NCI-H345 (cell line): ENCODE data around the gene PRAME.
"Not testable (repeated sequence)": the region's sequence is repeated elsewhere in the genome, so short reads cannot be mapped to it uniquely, and the experiment has no call there.

Experiments
- DNase-seq: peaks from one replicate; lab custom pipeline; 2025; lab: John Stamatoyannopoulos, UW

PRAME gene

DNA sequence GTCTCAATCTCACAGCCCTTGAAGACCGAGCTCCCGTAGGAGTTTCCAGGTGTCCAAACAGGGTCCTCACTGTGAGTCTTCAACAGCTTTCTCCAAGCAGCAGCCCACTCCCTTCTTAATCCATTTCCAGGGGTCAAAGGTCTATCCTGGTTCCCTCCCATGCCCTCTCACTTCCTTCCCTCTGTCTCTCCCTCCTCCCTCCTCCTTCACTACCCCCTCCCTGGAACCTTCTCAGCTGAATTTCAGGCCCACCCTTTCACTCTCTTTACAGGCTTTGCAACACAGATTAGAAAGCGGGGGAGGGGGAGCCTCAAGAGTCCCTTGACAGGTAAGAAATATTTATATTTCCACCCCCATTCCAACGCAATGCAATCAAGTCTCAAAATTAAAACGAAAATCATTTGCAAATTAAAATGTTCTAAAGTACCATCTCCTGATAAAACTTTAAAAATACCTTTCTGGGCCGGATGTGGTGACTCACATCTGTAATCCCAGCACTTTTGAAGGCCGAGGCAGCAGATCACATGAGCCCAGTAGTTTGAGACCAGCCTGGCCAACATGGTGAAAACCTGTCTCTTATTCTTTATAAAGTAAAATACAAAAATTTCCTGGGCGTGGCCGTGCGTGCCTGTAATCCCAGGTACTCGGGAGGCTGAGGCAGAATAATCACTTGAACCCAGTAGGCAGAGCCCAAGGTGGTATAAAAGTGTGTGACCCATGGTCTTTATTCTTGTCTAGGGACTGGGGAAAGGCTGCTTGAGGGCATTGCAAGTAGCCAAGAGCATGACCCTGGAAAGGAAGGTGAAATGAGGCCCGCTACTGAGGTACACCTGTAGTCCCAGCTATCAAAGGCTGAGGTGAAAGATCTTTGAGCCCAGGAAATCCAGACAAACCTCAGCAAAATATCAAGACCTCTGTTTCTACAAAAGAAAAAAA is 38.1 kb downstream of the PRAME start:
- no peak for DNase-seq

DNA sequence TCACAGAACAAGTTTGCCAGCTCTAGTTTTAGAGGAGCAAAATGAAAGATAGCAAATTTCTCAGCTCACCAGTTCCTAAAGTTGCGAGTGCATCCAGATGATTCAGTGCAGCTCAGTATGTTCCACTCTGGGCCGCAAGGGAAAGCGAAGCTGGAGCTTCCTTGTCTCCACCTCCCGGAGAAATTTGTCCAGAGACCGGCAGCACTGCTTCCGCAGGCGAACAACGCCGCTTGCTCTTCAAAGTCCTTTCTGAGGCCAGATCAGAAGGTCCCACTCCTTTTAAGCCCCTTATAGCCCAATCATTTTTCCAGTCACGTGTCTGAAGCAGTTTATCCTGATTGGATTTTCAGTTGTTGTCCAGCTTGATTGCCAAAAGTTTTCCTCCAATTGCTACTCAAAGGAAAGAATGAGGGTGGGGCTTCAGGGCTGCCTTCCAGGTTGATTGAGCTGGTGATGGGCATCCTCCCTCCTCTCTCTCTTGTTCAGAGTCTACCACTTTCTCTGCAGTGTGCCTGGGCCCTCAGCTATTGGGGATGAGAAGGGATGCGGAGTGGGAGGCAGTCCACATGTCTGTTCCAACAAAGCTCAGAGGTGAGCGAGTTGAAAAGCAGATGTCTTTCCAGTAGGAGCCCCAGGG is 38.9 kb downstream of the PRAME start, which contains the start of gene ZNF280A:
ZNF280A (minus strand) TSS at position 251 of the 637 bp plus-strand sequence. CDS start 4,640 bp downstream, outside the sequence.
- no peak for DNase-seq

DNA sequence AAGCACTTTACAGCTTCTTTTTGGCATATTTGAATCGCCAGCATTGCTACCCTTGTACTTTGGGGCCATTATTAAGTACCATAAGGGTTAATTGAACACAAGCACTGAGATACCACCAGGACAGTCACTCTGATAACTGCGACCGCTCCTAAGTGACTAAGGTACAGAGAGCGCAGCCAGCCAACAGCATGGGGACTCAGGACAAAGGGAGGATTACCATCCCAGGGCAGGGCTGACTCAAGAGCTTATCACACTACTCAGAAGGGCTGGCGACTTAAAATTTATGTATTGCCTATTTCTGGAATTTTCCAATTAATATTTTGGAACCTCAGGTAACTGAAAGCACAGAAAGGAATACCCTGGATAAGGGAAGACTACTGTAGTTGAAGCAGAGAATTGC is 39.5 kb downstream of the PRAME start:
- DNase-seq = no peak

DNA sequence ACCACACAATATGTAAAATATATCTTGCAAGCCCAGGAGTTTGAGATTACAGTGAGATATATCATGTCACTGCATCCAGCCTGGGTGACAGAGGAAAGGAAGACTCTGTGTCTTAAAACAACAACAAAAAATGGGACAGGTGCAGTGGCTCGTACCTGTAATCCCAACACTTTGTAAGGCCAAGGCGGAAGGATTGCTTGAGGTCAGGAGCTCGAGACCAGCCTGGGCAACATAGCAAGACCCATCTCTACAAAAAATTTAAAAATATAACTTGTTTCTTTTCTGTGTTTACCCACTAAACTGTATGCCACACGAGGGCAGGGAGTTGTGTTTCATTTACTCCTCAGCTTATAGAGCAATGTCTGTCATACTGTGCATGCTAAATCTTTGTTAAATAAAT is 42.1 kb downstream of the PRAME start:
- DNase-seq = no peak

DNA sequence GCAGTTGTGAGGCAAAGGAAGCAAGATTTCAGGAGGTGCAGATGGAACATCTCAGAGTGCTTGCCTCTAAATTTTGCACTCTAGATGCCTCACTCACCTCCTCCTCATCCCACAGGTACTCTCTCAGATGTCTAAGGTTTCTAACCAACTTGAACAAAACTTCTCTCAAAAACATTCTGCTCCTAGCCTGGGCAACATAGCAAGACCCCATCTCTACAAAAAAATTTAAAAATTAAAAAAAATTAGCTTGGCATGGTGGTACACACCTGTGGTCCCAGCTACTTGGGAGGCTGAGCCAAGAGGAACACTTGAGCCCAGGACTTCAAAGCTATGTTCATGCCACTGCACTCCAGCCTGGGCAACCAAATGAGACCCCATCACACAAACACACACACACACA is 43.2 kb downstream of the PRAME start:
- no peak for DNase-seq

DNA sequence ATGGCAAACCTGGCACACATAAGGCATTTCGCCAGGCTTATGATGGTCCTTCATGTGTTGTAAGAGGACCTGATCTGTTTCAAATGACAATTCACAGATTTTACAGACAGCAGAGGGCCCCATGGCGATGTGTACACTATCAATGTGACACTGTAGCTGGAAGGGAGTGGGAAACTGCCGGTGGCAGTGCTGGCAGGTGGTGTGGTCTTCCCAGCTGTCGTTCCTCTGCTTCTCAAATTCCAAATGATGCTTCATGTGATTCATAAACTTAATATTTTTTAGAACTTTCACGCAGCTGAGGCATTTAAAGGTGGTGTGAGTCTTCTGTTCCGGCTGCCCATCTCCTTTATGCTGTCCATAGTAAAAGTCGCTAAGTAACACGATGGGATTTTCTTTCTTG is 44.6 kb downstream of the PRAME start:
- DNase-seq = peak; percentile 4

DNA sequence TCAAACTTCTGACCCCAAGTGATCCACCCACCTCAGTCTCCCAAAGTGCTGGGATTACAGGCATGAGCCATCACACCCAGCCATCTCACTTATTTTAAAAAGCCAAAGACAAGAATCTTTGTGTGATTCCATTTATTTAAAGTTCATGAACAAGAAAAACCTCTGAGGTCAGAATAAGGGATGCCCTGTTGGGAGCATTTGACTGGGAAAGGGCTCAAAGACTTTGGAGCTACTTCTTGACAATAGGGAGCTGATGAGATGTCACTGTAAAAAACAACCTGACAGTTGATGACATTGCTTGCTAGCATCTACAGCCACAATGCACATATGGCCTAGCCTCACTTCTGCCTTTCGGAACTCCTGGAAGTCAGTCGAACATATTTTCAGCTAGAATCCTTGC is 45.4 kb downstream of the PRAME start:
- no peak for DNase-seq

DNA sequence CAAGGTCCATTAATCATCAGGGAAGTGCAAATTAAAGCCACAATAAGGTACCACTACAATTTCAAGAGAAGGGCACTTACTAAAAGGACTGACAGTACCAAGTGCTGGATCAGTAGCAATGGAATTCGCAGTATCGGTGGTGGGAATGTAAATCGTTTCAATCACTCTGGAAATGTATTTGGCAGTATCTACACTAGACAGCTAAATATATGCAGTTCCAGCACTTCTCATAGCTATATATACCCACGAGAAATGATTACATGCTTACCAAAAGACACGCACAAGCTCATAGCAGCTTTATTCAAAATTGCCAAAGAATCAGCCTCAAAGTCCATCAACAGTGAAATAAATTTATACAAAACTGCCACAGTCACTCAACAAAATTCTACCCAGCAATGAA is 46.1 kb downstream of the PRAME start:
- no peak for DNase-seq

DNA sequence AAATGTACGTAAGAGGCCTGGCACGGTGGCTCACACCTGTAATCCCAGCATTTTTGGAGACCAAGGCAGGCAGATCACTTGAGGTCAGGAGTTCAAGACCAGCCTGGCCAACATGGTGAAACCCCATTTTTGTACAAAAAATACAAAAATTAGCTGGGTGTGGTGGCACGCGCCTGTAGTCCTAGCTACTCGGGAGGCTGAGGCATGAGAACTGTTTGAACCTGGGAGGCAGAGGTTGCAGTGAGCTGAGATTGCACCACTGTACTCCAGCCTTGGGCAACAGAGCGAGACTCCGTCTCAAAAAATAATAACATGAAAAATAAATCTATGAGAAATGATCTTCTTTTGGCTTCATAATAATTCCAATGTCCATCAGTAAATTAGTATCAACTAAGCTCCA is 48.2 kb downstream of the PRAME start:
- not testable (repeated sequence) for DNase-seq

DNA sequence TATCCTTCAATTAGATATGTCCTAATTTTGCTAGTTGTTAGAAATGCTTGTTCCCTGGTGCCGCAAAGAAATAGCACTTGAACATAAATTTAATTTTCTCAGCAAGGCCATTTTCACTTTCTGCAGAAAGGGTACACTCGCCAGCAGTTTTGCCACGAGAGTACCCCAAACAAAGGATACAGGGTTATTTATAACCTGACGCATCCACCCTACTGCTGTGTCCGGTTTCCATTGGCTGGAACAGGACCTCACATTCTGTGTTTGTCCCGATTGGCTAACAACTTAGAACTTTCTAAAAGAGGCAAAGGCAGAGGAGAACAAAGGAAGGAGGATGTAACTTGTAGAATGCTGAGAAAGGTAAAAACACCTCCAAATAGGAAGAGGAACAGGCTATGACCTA is 49.2 kb downstream of the PRAME start:
- DNase-seq = not testable (repeated sequence)

DNA sequence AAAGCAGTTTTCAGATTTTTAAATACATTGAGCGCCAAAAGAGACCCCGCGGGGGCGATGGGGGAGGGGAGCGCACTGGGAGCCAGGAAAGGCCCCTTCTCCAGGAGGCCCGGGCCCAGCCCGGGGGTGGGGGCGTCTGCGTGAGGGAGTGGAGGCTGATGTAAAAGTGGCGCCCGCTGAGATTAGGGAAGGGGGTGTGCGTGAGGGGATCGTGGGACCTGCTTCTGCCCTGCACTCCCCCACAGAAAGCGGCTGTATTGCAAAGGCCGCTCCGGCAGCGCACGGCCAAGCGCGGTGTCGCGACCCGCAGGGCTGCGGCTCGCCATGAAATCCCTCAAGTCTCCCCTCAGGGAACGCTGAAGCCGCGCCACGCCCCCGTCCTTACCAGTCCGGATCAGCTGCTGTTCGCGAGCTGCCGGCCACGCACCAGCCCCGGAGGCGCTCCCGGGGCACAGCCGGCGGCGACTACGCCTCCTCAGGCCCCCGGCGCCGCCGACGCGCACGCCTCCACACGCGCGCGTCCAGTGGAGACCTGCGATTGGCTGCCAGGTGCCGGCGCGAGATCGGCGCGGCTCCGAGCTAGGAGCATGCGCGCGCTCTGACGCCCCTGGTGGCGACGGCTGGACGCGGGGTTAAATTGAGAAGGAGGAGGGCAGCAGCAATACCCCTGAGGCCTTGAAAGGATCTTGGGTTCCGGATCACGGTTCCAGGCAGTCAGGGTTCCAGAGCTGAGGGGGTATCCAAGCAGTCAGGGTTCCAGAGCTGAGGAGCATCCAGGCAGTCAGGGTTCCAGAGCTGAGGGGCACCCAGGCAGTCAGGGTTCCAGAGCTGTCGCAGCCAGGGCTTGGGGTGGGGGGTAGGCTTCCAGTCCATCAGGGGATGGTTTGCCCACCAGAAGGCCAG is 50.5 kb downstream of the PRAME start, which contains the start of gene ZNF280B:
ZNF280B (minus strand) TSS at position 469 of the 903 bp plus-strand sequence. CDS start 19,344 bp downstream, outside the sequence.
- DNase-seq = peak; percentile 84

DNA sequence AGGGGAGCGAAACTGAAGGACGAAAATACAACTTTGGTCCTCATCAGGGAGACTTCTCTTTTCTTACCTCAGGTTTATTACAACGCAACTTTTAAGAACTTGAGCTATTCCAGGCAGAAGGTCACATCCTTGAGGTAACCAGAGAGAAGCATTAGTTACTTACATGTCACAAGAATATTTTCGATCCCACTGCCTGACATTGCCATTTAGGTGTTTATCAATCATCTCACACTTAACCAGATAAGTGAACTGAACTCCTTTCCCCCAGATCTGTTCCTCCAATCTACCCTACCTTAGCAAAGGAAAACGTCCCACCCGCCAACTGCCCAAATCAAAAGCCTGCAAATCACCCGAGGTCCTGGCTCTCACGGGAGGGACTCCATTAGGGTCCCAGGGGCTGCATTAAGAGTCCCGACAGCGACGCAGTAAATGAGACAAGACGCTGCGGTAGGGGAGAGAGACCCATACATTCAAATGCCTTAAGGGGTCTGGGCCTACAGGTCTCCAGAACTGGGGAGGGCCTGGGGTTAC is 51.3 kb downstream of the PRAME start:
- no peak for DNase-seq

DNA sequence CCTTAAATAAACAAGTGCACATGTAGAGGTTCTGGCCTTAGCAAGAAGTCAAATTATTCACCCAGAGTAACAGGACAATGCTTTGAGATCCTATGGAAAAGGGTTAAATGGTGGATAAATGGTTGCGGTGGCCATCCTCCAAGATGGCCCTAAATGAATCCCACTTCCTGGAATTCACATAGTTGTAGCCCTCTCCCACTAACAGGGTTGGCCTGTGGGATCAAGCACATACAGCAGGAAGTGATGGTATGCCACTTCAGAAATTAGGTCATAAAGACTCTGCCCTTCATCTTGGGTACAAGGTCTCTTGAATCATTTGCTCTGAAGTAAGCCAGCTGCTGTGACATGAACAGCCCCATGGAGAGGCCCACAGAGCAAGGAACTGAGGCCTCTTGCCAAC is 52.3 kb downstream of the PRAME start:
- no peak for DNase-seq

DNA sequence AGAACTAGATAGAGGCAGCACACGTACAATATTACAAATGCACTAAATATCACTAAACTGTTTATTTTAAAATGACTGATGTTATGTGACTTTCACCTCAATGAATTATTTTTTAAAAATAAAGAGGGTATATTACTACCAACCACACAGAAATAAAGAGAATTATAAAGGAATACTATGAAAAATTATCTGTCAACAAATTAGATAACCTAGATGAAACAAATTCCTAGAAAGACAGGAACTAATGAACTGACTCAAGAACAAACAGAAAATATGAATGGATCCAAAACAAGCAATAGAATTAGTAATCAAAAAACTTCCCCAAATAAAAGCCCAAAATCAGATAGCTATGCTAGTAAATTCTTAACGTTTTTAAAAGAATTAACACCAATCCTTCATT is 60.8 kb downstream of the PRAME start:
- DNase-seq = no peak
